Measurements from ENCODE around the gene KRT74.

DNA sequence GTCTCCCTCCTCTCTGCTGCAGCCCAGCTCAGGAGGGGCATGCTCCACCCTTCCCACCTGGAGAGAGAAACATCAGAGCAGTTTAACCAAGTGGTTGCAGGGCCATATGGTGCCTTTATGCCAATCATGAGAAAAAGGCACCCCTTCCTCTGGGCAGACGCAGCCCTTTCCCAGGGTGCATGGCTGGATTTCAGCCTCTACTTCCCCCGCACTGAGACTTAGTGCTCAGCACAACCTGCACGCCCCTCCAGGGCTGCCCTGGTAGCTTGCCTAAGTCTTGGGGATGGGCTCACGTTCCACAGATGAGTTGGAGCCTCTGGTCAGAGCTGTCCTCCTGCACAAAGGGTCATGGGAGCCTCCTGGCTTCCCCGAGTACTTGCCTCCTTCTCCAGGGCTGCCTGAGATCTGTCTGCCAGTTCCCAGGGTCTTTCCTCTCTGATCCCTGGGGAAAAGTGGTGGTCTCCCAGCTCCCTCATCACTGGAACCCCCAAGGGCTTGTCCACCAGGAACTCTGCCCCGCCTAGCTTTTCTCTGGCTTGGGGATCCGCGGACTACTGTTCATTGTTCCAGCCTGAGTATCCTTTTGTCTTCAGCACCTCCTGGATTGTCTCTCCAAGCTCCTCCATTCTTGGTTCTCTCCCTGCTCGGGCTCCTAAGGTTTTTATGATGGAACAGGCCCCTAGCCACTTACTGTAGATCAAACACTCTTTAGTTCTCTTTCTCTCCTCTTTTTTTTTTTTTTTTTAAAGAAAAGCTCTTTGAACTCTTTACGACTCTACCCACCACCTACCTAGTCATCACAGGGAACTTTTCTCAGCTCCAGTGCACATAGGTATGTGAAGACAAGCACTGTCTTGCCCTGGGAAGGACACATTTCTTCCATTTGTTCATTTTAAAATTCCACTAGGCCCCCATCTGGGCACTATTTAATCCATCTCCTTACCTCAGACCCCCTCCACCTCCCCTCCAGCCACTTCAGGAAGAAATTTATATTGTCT is 6.1 kb upstream of the KRT74 start:
- no peak for TF ChIP-seq CTCF (IDR thresholded peaks at IDR 0.05)
- TF ChIP-seq POLR2A (IDR thresholded peaks at IDR 0.05): no peak
